ENCODE results near the gene UMAD1.

DNA sequence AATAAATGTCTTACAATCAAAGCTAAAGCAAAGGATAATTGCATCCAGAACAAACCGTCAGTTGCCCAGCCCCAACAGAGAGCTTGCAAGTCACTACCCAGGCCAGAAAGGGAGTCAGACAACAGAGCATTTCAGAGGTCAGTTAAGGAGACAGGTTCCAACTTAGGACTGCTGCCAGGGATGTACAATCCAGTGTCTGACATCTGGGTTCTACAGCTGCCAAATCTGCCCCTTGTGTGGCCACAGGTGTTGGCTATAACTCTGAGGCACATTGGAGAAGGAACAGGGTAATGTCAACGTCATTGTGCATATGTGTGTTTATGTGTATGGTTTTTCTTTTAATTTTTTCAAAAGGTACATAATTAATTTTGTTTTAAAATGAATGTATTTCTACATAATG is 242.8 kb downstream of the UMAD1 start:
- TF ChIP-seq POLR2AphosphoS5 (IDR thresholded peaks at IDR 0.05) = peak in 3 of 4 donors; percentile 9 to 58 (median 50)
- TF ChIP-seq POLR2A (IDR thresholded peaks at IDR 0.05) = no peak
- TF ChIP-seq, protein P1, sequence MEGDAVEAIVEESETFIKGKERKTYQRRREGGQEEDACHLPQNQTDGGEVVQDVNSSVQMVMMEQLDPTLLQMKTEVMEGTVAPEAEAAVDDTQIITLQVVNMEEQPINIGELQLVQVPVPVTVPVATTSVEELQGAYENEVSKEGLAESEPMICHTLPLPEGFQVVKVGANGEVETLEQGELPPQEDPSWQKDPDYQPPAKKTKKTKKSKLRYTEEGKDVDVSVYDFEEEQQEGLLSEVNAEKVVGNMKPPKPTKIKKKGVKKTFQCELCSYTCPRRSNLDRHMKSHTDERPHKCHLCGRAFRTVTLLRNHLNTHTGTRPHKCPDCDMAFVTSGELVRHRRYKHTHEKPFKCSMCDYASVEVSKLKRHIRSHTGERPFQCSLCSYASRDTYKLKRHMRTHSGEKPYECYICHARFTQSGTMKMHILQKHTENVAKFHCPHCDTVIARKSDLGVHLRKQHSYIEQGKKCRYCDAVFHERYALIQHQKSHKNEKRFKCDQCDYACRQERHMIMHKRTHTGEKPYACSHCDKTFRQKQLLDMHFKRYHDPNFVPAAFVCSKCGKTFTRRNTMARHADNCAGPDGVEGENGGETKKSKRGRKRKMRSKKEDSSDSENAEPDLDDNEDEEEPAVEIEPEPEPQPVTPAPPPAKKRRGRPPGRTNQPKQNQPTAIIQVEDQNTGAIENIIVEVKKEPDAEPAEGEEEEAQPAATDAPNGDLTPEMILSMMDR (IDR thresholded peaks at IDR 0.05) = no peak
- no peak for TF ChIP-seq EP300 (IDR thresholded peaks at IDR 0.05)

Data from sigmoid colon (tissue), 4 donors.